ENCODE data around the gene ARAP1.
A peak's percentile ranks its signal among the peaks of the same experiment; 100 is the strongest.

ARAP1 gene

GRCh38 chr11:72702096-72702495 is 50.1 kb downstream of the ARAP1 start:
- DNase-seq, result no peak

- no peak for DNase-seq
Measured at GRCh38 chr11:72701466-72701865, 50.7 kb downstream of the ARAP1 start.

GRCh38 chr11:72700146-72700545 is 52.1 kb downstream of the ARAP1 start:
- DNase-seq, result peak in 1 of 2 experiments; percentile 17

GRCh38 chr11:72697814-72698213 is 54.4 kb downstream of the ARAP1 start:
- no peak for DNase-seq

GRCh38 chr11:72696866-72697700 is 55.1 kb downstream of the ARAP1 start:
- no peak for DNase-seq

- no peak for DNase-seq
Measured at GRCh38 chr11:72695354-72695753, 56.9 kb downstream of the ARAP1 start.

- no peak for DNase-seq
Measured at GRCh38 chr11:72693271-72693968, 58.8 kb downstream of the ARAP1 start.

- no peak for DNase-seq
Measured at GRCh38 chr11:72692498-72693237, 59.5 kb downstream of the ARAP1 start.

GRCh38 chr11:72690166-72690565 is 62.0 kb downstream of the ARAP1 start:
- DNase-seq, result no peak

GRCh38 chr11:72688929-72689328 is 63.3 kb downstream of the ARAP1 start:
- DNase-seq, result no peak

GRCh38 chr11:72688486-72688885 is 63.7 kb downstream of the ARAP1 start:
- DNase-seq, result no peak

- DNase-seq, result no peak
Measured at GRCh38 chr11:72687326-72687725, 64.9 kb downstream of the ARAP1 start.

- DNase-seq, result no peak
Measured at GRCh38 chr11:72686639-72687220, 65.5 kb downstream of the ARAP1 start.

GRCh38 chr11:72685560-72686480 is 66.4 kb downstream of the ARAP1 start:
- no peak for DNase-seq

GRCh38 chr11:72684236-72684912 is 67.8 kb downstream of the ARAP1 start:
- peak; percentile 68 for DNase-seq

- peak in 1 of 2 experiments; percentile 43 for DNase-seq
Measured at GRCh38 chr11:72683782-72684200, 68.4 kb downstream of the ARAP1 start.

- DNase-seq, result no peak
Measured at GRCh38 chr11:72682858-72683243, 69.4 kb downstream of the ARAP1 start.

GRCh38 chr11:72682238-72682857 is 69.9 kb downstream of the ARAP1 start:
- DNase-seq, result no peak

- DNase-seq, result no peak
Measured at GRCh38 chr11:72681226-72682153, 70.7 kb downstream of the ARAP1 start.

Measured in SW 1271 (cell line).